ENCODE measurements around the gene SAMD4A.

- TF ChIP-seq REST (IDR thresholded peaks at IDR 0.05; ENCODE audit: insufficient replicate concordance, low read depth) (no peak), POLR2AphosphoS5 (IDR thresholded peaks at IDR 0.05; ENCODE audit: low read depth) (no peak), GABPA (IDR thresholded peaks at IDR 0.05; ENCODE audit: low read depth) (no peak)
- TF ChIP-seq, protein P1, sequence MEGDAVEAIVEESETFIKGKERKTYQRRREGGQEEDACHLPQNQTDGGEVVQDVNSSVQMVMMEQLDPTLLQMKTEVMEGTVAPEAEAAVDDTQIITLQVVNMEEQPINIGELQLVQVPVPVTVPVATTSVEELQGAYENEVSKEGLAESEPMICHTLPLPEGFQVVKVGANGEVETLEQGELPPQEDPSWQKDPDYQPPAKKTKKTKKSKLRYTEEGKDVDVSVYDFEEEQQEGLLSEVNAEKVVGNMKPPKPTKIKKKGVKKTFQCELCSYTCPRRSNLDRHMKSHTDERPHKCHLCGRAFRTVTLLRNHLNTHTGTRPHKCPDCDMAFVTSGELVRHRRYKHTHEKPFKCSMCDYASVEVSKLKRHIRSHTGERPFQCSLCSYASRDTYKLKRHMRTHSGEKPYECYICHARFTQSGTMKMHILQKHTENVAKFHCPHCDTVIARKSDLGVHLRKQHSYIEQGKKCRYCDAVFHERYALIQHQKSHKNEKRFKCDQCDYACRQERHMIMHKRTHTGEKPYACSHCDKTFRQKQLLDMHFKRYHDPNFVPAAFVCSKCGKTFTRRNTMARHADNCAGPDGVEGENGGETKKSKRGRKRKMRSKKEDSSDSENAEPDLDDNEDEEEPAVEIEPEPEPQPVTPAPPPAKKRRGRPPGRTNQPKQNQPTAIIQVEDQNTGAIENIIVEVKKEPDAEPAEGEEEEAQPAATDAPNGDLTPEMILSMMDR (IDR thresholded peaks at IDR 0.05; ENCODE audit: insufficient read depth, low read length) = no peak
Observed at GRCh38 chr14:54688229-54688628, 121.3 kb downstream of the SAMD4A start.

Measured in HL-60 (cell line).